IMR-90 (cell line): ENCODE measurements around the gene FBXL19. TPM values are rescaled to one million over a fixed set of nuclear protein-coding genes. Genes with fewer than 3 reads are reported as not detected.
"Not testable (repeated sequence)": the region's sequence is repeated elsewhere in the genome, so short reads cannot be mapped to it uniquely, and the experiment has no call there.

Experiments used
- ATAC-seq: fragments of 200-7000 bp; cut with Tn5 transposase; 2 replicates; pipeline ENCODE4 v1.9.1; 2020; ENCODE audit warnings: low read depth, mild to moderate bottlenecking, moderate library complexity
- BruUV-seq: library from RNA; stranded (reverse); fragments of 400-500 nt; replicated peaks from 2 replicates; lab custom pipeline; 2021; lab: Mats Ljungman, UMichigan
- CTCF ChIA-PET: fragments of 300-600 bp; formaldehyde crosslinking; extraction: SDS; loops from one replicate; lab custom pipeline; 2021; ENCODE audit warnings: antibody characterized with exemption; lab: Yijun Ruan, JAX
- POLR2A ChIA-PET: fragments of 300-600 bp; sonication (Branson Sonifier 250); formaldehyde crosslinking; loops from one replicate; lab custom pipeline; 2022; ENCODE audit warnings: antibody characterized with exemption; ENCODE audit not compliant: unreplicated experiment; lab: Charles Lee
- DNase-seq: peaks from one replicate; pipeline ENCODE4 v3.0.0; 2013
- H2AFZ ChIP-seq: replicated peaks from 2 replicates; pipeline ENCODE3; 2013; ENCODE audit warnings: low read length, mild to moderate bottlenecking; ENCODE audit not compliant: poor library complexity
- H2AK5ac ChIP-seq: 2 replicates; pipeline ENCODE4 v1.6.1; 2013; ENCODE audit warnings: low read depth, low read length, inconsistent platforms
- H2AK9ac ChIP-seq: replicated peaks from 2 replicates; pipeline ENCODE3; 2013; ENCODE audit warnings: mild to moderate bottlenecking, low read depth, low read length, moderate library complexity; ENCODE audit not compliant: poor library complexity
- H2BK120ac ChIP-seq: 2 replicates; pipeline ENCODE4 v1.6.1; 2013; ENCODE audit warnings: low read depth, low read length, inconsistent platforms
- H2BK15ac ChIP-seq: 3 replicates; pipeline ENCODE4 v1.6.1; 2013; ENCODE audit warnings: low read depth, low read length, inconsistent platforms
- H2BK20ac ChIP-seq: 2 replicates; pipeline ENCODE4 v1.6.1; 2013; ENCODE audit warnings: low read depth, mild to moderate bottlenecking, inconsistent platforms, low read length, moderate library complexity
- H2BK5ac ChIP-seq: 2 replicates; pipeline ENCODE4 v1.6.1; 2013; ENCODE audit warnings: mild to moderate bottlenecking, low read depth, low read length, inconsistent platforms; ENCODE audit not compliant: poor library complexity, severe bottlenecking
- H3K14ac ChIP-seq: replicated peaks from 2 replicates; pipeline ENCODE4 v1.6.1; 2013; ENCODE audit warnings: low read depth, low read length, inconsistent platforms
- H3K18ac ChIP-seq: 2 replicates; pipeline ENCODE4 v1.6.1; 2013; ENCODE audit warnings: low read depth, low read length, control low read depth
- H3K23ac ChIP-seq: 2 replicates; pipeline ENCODE4 v1.6.1; 2013; ENCODE audit warnings: low read depth, low read length, inconsistent platforms
- H3K27ac ChIP-seq: 2 replicates; pipeline ENCODE4 v1.5.1; 2013; ENCODE audit warnings: mild to moderate bottlenecking, control low read depth, low read length; ENCODE audit not compliant: insufficient read depth
- H3K27me3 ChIP-seq: 2 replicates; pipeline ENCODE4 v1.6.1; 2013; ENCODE audit warnings: low read length; ENCODE audit not compliant: control insufficient read depth, insufficient read depth
- H3K36me3 ChIP-seq: 2 replicates; pipeline ENCODE4 v1.6.1; 2013; ENCODE audit warnings: low read length, mixed read lengths; ENCODE audit not compliant: control insufficient read depth, insufficient read depth
- H3K4ac ChIP-seq: 2 replicates; pipeline ENCODE4 v1.6.1; 2013; ENCODE audit warnings: low read depth, low read length, inconsistent platforms
- H3K4me1 ChIP-seq: 2 replicates; pipeline ENCODE4 v1.6.1; 2013; ENCODE audit warnings: low read length, mixed read lengths; ENCODE audit not compliant: control insufficient read depth, insufficient read depth
- H3K4me2 ChIP-seq: 2 replicates; pipeline ENCODE4 v1.6.1; 2013; ENCODE audit warnings: low read depth, mild to moderate bottlenecking, control low read depth, low read length, moderate library complexity
- H3K4me3 ChIP-seq: 2 replicates; pipeline ENCODE4 v1.5.1; 2013; ENCODE audit warnings: low read depth, mild to moderate bottlenecking, control low read depth, low read length, moderate library complexity; ENCODE audit not compliant: insufficient read depth
- H3K56ac ChIP-seq: 2 replicates; pipeline ENCODE4 v1.6.1; 2013; ENCODE audit warnings: low read length, inconsistent platforms; ENCODE audit not compliant: insufficient read depth; ENCODE audit errors: extremely low read depth
- H3K79me1 ChIP-seq, 2 experiments: 2 replicates each; pipeline ENCODE4 v1.6.1; 2013; ENCODE audit warnings: low read length in 2 of 2, inconsistent platforms in 1 of 2, low read depth in 1 of 2
- H3K9ac ChIP-seq: 2 replicates; pipeline ENCODE4 v1.6.1; 2013; ENCODE audit warnings: low read depth, low read length, control low read depth
- H3K9me1 ChIP-seq: 2 replicates; pipeline ENCODE4 v1.6.1; 2013; ENCODE audit warnings: low read length, inconsistent platforms; ENCODE audit not compliant: insufficient read depth
- H3K9me3 ChIP-seq: 2 replicates; pipeline ENCODE4 v1.6.1; 2013; ENCODE audit warnings: low read length; ENCODE audit not compliant: control insufficient read depth, insufficient read depth
- H4K20me1 ChIP-seq: 2 replicates; pipeline ENCODE4 v1.6.1; 2013; ENCODE audit warnings: low read length, inconsistent platforms; ENCODE audit not compliant: insufficient read depth
- H4K5ac ChIP-seq: 2 replicates; pipeline ENCODE4 v1.6.1; 2013; ENCODE audit warnings: mild to moderate bottlenecking, low read depth, low read length, control low read depth
- H4K8ac ChIP-seq, 2 experiments: 2 replicates each; pipeline ENCODE4 v1.6.1; 2013; ENCODE audit warnings: low read depth in 2 of 2, low read length in 2 of 2, control low read depth in 1 of 2, inconsistent platforms in 1 of 2
- H4K91ac ChIP-seq: 2 replicates; pipeline ENCODE4 v1.6.1; 2013; ENCODE audit warnings: low read depth, low read length, inconsistent platforms; ENCODE audit not compliant: insufficient read depth
- WGBS, 2 experiments: methylation state at CpG; one replicate each; pipeline versions ENCODE4 v1.1.5 to v1.1.7; 2013; ENCODE audit warnings: missing lambda C conversion rate in 2 of 2; ENCODE audit not compliant: insufficient read length in 1 of 2; ENCODE audit errors: extremely low coverage in 2 of 2; 5-methylcytosine and 5-hydroxymethylcytosine counted together
- dilution Hi-C: fragments of 300-500 bp; cut with HindIII; formaldehyde crosslinking; loops from one replicate; pipeline ENCODE4 v1.14.3; 2018; ENCODE audit warnings: low sequenced_read_pairs; ENCODE audit not compliant: unreplicated experiment
- in situ Hi-C: fragments of 300-500 bp; cut with MboI; formaldehyde crosslinking; loops from 3 replicates; pipeline ENCODE4 v1.14.3; 2019; ENCODE audit warnings: low sequenced_read_pairs, inconsistent platforms, mixed read lengths
- intact Hi-C: fragments of 100-400 bp; cut with micrococcal nuclease; formaldehyde crosslinking; loops from 2 replicates; pipeline ENCODE4 v1.10.0; 2022
- polyA plus RNA-seq, 3 experiments: library from polyadenylated mRNA; depleted of rRNA; stranded (reverse); fragments of >200 nt; gene quantifications; 2 replicates each; pipeline ENCODE4 v1.2.3, GENCODE V29; 2012; ENCODE audit warnings: low replicate concordance in 1 of 3
- total RNA-seq: library from RNA; depleted of rRNA; stranded (reverse); fragments of >200 nt; gene quantifications from 2 replicates; pipeline ENCODE4 v1.2.3, GENCODE V29; 2012

Gene FBXL19
- total and polyA plus RNA-seq, 2 of the 4 experiments (the other 2 are of a cell fraction), result 5.0 to 13.8 TPM

DNA sequence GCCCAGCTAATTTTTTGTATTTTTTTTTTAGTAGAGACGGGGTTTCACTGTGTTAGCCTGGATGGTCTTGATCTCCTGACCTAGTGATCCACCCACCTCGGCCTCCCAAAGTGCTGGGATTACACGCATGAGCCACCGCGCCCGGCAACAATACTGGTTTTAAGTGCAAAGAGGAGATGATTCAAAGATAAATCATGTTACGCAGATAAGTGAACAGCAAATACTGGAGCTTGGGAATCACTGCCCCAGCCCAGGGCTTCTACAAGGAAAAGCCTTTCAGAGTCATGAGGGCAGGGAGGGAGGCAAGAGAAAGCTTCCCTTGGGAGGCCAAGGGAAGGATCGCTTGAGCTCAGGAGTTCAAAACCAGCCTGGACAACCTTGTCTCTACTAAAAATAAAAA lies 16.2 kb downstream of the FBXL19 start:
- H3K9me3 ChIP-seq, H3K56ac ChIP-seq, H3K18ac ChIP-seq, H2BK5ac ChIP-seq, H3K4me1 ChIP-seq, H4K91ac ChIP-seq, H2BK120ac ChIP-seq, H3K14ac ChIP-seq, H3K27ac ChIP-seq, BruUV-seq, H2BK20ac ChIP-seq, POLR2A ChIA-PET, in situ Hi-C loops, H3K9me1 ChIP-seq, dilution Hi-C loops, H2AK5ac ChIP-seq, intact Hi-C loops, CTCF ChIA-PET, DNase-seq, H3K23ac ChIP-seq, H4K8ac ChIP-seq, H3K9ac ChIP-seq, H3K27me3 ChIP-seq, H3K4ac ChIP-seq, H3K4me2 ChIP-seq, H4K5ac ChIP-seq, H2AFZ ChIP-seq, H3K4me3 ChIP-seq, H2BK15ac ChIP-seq, H2AK9ac ChIP-seq, ATAC-seq: not testable (repeated sequence)
- Histone ChIP-seq H3K79me1 (peaks cover 31 to 49% of the 10 kb centered on the region in 2 experiments), H4K20me1 (peaks cover 17% of the 10 kb centered on the region), H3K36me3 (peaks cover 46% of the 10 kb centered on the region)
- WGBS, 2 experiments, result 94% methylated on average over 6 of the region's 8 CpGs; no CpG with 5 or more reads in 1 of the 2 experiments
